ENCODE results near the gene S100P.
A peak's percentile ranks its signal among the peaks of the same experiment; 100 is the strongest.

S100P gene

DNA sequence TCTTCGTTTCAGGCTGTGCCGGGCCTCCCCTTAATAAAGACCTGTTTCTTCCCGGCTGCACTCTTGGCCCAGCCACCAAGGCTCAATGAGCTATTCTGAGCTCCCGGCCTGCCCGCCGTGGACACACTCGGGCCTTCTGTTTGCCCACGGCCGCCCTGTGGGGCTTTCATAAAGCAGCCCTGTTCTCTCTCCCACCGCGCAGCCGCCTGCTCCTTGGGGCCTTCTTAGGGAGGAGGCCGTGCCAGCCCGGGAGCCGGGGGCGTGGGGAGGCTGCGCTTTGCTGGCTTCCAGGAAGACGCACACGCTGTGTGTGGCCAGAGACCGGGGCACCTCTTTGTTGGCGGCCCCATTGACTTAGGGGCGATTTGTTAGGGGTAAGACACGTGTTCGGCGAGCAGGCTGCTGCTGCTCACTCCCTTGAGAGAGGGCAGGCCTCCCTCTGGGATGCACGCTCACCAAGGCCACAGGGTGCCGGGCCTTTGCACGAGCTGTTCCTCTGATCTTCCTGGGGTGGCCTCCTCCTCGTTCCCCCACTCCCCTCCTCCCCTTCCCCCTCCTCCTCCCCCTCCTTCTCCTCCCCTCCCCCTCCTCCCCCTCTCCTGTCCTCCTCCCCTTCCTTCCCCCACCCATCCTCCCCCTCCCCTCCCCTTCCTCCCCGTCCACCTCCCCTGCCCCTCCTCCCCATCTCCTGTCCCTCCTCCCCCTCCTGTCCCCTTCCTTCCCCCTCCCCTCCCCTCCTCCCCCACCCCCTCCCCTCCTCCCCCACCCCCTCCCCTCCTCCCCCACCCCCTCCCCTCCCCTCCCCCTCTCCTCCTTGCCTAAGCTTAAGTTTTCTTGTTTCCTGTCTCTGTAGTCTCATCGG, 33.6 kb downstream of the S100P start:
- no peak for DNase-seq

DNA sequence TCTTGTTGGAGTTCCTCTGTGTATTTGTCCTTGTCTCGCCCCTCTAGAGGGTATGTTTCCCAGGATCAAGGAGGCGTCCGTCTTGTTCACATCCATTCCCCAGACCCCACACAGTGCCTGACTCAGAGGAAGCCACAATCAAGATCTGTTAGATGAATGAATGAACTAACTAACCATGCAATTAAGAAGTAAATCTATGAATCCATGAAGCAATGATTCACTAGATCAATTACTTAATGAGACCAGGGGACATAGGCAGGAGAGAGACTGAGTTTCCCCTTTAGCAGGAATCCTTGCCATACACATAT, 34.2 kb downstream of the S100P start:
- DNase-seq = no peak

DNA sequence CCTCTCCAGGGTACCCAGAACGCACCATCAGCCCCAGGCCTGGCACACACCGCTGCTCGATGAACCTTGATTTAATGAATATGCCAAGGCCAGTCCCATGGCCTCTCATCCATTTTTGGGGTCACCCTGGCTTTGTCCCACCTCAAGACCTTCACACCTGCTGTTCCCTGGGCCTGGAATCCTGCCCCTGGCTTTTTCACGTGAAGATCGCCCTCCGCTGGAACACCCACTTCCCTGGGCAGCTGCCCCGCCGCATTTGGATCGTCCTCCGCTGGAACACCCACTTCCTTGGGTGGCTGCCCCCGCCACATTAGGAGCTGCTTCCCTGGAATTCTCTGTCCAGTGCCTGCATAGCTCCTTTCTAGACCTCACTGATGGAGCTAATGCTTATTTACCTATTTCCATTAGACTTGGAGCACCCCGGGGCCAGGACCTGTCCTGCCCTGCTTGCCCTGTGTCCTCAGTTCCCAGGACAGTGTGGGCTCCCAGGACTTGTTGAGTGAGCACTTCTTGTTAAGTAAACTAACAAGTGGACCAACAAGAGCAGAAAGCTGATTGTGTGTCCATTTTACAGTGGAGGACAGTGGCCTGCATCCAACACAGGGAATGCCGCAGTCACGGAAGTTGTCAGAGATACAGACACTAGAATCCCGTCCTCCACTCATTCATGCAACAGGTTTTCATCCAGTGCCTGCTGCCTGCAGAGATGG, 34.8 kb downstream of the S100P start:
- no peak for DNase-seq

DNA sequence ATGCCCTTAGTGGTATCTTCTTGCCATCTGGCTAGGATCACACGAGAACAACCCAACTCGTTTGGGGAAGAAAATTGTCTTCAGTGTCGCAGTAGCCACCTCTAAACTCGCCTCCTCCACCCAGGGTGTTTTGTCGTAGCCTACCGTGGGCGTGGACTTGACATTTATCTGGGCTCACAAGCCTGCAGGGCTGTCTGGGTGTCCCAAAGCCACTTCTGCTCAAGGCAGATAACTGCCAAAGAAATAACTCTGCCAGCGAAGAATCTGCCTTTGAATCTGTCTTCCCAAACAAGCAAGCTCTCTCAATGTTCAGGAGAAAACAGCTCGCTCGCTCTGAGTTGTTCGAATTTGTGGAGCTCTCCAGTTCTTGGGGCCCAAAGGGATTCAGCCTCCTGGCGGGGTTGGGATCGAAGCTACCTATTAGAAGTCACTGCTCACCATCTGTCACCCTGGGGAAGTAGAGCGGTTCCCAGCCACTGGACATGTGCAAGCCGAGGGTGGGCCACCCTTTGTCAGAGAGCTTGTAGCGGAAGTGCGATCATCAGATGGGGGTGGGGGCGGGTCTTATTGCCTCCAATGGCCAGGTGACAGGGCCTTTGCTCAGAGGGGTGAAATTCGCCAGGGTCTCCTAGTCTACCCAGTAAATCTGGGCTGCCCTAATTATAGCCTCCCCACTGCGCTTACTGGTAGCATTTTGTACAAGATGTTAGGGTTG, 37.1 kb downstream of the S100P start:
- DNase-seq = no peak

DNA sequence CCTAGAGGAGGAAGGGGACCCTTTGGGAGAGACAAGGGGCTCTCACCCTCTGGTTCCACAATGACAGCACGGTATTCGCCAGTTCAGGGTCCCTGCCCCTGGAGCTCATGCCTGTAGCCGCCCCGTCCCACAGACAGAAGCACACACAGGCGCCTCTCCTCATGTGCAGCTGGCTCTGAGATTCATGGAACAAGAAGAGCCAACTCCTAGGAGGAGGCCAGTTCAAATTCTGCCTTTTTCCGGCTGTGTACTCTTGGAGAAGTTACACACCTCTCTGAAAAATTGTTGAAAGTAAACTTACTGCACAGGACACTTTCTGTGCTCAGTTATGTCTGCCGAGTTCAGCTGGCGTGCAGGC, 37.6 kb downstream of the S100P start:
- no peak for DNase-seq

DNA sequence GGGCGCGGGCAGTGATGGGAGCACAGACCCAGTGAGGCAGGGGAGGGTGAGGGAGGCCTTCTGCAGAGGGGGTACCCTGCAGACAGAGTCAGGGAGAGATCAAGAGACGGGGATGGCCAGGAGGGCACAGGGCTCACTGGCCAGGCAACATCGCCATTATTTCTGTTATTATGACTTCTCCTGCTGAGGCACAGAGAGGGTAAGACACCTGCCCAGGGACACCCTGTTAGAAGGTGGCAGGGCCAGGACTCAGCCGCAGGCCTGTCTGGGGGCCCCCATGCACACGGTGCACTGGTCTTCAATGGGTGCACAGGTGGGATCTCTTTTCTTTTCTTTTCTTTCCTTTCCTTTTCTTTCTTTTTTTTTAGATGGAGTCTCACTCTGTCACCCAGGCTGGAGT, 38.1 kb downstream of the S100P start:
- DNase-seq = no peak

DNA sequence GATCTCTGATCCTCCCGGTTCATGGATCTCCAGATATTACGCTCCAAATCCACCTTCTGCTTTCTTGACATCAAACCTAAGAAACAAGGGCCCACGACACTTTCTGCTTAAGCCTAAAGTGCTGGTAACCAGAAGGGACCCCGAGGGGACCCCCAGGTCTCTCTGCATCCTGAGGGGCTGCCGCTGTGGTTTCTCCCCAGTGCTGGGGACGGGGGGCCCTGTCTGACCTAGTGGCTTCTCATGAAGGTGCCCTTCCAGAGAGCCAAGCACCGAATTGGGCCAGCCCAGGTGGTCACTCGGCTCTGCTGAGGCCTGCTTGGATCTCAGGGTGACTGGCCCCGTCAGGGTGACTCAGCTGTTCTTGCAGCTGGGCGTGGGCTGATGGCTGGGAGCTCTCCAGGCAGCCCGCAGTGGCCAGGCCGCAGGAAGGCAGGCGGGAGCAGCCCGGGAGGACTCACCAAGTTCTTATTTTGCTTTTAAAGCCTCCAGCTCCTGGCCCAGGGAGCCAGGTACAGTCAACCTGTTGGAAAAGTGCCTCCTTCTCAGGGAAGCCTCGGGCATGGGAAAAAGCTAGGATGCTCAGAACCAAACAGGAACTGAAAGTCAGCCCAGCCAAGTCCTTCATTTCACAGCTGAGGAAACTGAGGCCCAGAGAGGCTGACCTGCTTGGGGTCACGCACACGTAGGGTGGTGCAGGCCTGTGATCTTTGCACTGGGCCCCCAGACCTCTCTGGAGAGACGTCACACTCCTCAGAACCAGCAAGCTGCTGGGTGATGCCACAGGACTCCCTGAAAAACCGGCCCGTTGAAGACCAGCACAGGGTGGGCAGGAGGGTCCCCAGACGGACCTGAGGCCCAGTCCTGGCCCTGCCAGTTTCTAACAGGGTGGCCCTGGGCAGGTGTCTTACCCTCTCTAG, 39.0 kb downstream of the S100P start:
- peak; percentile 82 for DNase-seq

DNA sequence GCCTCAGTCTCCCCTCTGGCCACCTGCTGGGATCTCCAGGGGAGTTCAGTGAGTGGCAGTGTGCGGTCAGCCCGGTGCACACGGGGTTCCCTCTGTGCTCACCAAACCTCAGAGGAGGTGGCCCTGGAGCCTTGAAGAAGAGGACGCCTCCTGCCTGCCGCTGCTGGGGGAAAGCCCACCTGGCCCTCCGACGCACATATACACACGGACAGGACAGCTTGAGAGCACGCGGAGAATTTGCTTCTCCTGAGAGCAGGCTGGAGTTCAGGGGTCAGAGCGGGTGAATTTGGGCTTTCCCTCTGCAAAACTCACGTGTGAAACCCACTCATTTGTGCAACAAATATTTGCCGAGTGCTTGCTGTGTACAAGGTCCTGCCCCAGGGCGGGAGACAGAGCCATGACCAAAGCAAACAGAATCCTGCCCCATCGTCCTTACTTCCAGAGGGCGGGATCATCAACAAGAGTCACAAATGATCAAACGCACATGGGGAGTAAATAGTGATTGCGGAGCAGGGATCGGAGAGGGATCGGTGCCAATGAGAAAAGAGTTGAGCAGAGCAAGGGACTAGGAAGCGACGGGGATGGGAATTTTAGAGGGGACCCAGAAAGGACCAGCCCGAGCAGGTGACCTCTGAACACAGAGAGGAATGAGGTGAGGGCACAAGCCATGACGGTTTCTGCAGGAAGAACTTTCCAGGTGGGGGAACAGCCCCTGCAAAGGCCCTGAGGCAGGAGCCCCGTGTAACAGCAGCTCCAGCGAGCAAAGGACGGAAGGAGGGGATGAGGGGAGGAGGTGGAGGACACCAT, 39.9 kb downstream of the S100P start:
- no peak for DNase-seq

DNA sequence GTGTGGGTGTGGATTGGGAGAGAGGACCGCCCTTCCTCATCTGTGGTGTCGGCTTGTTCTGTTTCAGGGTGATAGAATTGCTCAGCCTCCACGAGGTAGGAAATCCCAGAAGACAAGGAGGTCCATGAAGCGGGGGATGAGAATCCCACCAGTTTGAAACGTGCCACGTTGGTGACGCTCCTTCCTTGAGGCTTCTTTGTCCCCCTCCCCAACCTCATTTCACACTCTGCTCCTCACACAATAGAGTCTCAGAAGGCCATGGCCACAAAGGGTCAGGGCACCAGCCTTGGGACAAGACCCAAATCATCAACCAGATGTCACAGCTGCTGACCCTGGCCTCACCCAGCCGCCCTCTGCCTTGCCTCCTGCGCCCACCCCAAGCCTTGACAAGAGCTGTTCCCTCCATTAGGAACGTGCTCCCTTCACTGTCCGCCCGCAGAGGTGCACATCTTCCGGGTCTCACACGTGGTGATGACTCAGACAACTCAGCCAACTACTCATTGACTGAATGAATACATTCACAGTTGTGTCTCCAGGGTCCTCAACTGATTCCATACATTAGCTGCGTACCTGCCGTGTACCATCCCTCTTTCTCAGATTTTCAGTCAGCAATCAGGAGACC, 40.6 kb downstream of the S100P start:
- no peak for DNase-seq

DNA sequence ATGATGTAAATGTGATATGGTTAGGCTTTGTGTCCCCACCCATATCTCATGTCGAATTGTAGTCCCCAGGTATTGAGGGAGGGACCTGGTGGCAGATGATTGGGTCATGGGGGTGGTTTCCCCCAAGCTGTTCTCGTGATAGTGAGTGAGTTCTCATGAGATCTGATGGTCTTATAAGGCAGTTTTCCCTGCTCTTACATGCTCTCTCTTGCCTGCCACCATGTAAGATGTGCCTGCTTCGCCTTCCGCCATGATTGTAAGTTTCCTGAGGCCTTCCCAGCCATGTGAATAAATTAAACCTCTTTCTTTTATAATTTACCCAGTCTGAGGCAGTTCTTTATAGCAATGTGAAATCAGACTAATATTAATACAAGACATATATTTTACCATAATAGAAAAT, 46.2 kb downstream of the S100P start:
- no peak for DNase-seq

DNA sequence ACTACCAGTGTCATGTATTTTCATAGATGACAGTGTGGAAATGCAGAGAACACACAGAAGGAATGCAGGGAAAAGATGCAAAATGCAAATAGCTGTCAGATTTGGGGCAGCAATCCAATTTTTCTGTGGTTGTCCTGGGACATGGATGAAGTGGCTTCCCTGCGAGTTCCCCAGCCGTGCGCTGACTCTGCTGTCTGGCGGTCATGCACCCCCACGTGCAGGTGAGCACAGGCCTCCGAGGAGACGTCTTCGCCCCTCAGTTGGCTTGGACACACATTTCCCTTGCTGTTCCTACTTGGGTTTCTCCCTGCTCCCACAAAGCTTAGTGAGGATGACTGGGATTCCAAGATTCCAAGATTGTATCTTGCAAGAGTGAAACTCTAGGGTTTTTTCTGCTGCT, 46.7 kb downstream of the S100P start:
- DNase-seq = no peak

DNA sequence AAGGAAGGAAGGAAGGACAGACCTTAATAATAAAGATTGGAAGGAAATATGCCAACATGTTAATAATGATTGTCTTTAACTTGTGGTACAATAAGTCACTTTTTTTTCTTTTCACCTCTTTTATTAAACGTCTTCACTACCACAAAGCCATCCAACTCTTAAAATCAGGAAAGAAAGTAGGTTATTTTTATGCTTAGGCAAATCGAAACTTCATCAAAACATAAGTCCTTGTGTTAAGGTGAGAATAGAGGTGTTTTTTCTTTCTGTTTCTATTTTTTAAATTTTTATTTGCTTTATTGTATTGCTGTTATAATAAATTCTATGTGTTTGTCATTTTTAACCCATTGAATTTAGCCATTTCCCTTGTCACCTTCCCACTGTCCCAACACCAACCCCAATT, 48.8 kb downstream of the S100P start:
- no peak for DNase-seq

DNA sequence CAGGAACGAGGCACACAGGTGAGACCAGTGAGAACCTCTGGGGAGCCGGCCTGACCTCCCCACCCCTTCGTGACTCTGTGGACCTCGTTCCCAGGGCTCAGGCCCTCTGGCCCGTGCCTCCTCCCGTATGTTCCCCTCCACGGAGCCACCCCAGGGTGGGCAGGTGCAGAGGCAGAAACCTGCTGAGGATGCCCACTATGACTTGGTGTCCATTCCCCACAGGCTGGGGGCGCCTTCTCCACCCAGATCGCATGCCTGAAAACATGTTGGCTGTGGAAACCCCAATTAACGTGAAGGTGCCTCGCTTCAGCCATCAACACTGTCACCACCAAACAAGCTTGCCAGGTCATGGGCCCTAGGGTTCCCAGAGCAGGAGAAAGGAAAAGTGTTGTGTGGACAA, 49.3 kb downstream of the S100P start:
- DNase-seq = no peak

Data from EL (cell line).